ENCODE results near the gene MDH1. TPM values are rescaled to one million over a fixed set of nuclear protein-coding genes. Genes with fewer than 3 reads are reported as not detected.

MDH1 gene
- total RNA-seq, 1 donor from 2014 or later, result 161 TPM

- no peak for DNase-seq (ENCODE audit: low read depth)
- TF ChIP-seq, protein P1, sequence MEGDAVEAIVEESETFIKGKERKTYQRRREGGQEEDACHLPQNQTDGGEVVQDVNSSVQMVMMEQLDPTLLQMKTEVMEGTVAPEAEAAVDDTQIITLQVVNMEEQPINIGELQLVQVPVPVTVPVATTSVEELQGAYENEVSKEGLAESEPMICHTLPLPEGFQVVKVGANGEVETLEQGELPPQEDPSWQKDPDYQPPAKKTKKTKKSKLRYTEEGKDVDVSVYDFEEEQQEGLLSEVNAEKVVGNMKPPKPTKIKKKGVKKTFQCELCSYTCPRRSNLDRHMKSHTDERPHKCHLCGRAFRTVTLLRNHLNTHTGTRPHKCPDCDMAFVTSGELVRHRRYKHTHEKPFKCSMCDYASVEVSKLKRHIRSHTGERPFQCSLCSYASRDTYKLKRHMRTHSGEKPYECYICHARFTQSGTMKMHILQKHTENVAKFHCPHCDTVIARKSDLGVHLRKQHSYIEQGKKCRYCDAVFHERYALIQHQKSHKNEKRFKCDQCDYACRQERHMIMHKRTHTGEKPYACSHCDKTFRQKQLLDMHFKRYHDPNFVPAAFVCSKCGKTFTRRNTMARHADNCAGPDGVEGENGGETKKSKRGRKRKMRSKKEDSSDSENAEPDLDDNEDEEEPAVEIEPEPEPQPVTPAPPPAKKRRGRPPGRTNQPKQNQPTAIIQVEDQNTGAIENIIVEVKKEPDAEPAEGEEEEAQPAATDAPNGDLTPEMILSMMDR (IDR thresholded peaks at IDR 0.05; ENCODE audit: insufficient read depth, low read length, poor library complexity, severe bottlenecking), result no peak
- Histone ChIP-seq H3K4me3 (ENCODE audit: low read depth, low read length) (no peak overlapping the region), H3K36me3 (ENCODE audit: control insufficient read depth, insufficient read depth, low read length) (no peaks in the 10 kb centered on the region), H3K27me3 (ENCODE audit: control insufficient read depth, insufficient read depth, low read length) (no peaks in the 10 kb centered on the region)
These were observed 62.0 kb downstream of the MDH1 start for GRCh38 chr2:63650756-63651155.

GRCh38 chr2:63651356-63651755 lies 62.6 kb downstream of the MDH1 start:
- Histone ChIP-seq H3K36me3 (ENCODE audit: control insufficient read depth, insufficient read depth, low read length) (no peaks in the 10 kb centered on the region), H3K27me3 (ENCODE audit: control insufficient read depth, insufficient read depth, low read length) (no peaks in the 10 kb centered on the region), H3K4me3 (ENCODE audit: low read depth, low read length) (no peak overlapping the region)
- TF ChIP-seq, protein P1 (IDR thresholded peaks at IDR 0.05; ENCODE audit: insufficient read depth, low read length, poor library complexity, severe bottlenecking), result no peak
- no peak for DNase-seq (ENCODE audit: low read depth)

GRCh38 chr2:63651861-63652651 lies 63.3 kb downstream of the MDH1 start:
- TF ChIP-seq, protein P1 (IDR thresholded peaks at IDR 0.05; ENCODE audit: insufficient read depth, low read length, poor library complexity, severe bottlenecking), result no peak
- no peak for DNase-seq (ENCODE audit: low read depth)
- Histone ChIP-seq H3K36me3 (ENCODE audit: control insufficient read depth, insufficient read depth, low read length) (no peaks in the 10 kb centered on the region), H3K4me3 (ENCODE audit: low read depth, low read length) (no peak overlapping the region), H3K27me3 (ENCODE audit: control insufficient read depth, insufficient read depth, low read length) (no peaks in the 10 kb centered on the region)

DNA sequence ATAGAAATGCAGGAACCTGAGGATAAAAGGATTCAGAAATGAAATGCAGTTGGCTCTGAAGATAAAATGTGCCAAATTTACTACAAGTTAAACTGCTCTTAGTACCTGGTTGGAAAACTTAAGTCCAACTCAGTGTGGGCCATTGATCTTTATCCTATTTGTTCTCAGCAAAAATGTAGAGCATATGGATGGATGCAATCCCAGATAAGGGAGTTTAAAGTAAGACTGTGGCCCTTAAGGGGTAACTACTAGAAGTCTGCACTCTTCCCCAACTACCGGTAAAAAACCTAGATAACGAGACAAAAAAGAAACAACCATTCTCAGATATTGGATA lies 63.9 kb downstream of the MDH1 start:
- Histone ChIP-seq H3K36me3 (ENCODE audit: control insufficient read depth, insufficient read depth, low read length) (no peaks in the 10 kb centered on the region), H3K27me3 (ENCODE audit: control insufficient read depth, insufficient read depth, low read length) (no peaks in the 10 kb centered on the region), H3K4me3 (ENCODE audit: low read depth, low read length) (no peak overlapping the region)
- no peak for DNase-seq (ENCODE audit: low read depth)
- TF ChIP-seq, protein P1 (IDR thresholded peaks at IDR 0.05; ENCODE audit: insufficient read depth, low read length, poor library complexity, severe bottlenecking), result no peak

GRCh38 chr2:63654959-63655358 lies 66.2 kb downstream of the MDH1 start:
- no peaks in the 10 kb centered on the region for H3K36me3 ChIP-seq (ENCODE audit: control insufficient read depth, insufficient read depth, low read length)
- TF ChIP-seq, protein P1 (IDR thresholded peaks at IDR 0.05; ENCODE audit: insufficient read depth, low read length, poor library complexity, severe bottlenecking), result no peak
- H3K4me3 ChIP-seq (ENCODE audit: low read depth, low read length), result no peak overlapping the region
- no peak for DNase-seq (ENCODE audit: low read depth)
- H3K27me3 ChIP-seq (ENCODE audit: control insufficient read depth, insufficient read depth, low read length), result no peaks in the 10 kb centered on the region

Other genes starting within 250 kb of the MDH1 start
- gene WDPCP, start 486 bp upstream of the MDH1 start, total RNA-seq, result 3.3 and 3.6 TPM in 2 replicates

Data from kidney epithelial cell (primary cell).